8988T (cell line): ENCODE data around the gene RARRES1.

Experiments
- DNase-seq: peaks from one replicate; pipeline ENCODE4 v3.0.0; 2011

The RARRES1 gene

GRCh38 chr3:158763421-158763820 is 31.2 kb upstream of the RARRES1 start:
- no peak for DNase-seq

DNA sequence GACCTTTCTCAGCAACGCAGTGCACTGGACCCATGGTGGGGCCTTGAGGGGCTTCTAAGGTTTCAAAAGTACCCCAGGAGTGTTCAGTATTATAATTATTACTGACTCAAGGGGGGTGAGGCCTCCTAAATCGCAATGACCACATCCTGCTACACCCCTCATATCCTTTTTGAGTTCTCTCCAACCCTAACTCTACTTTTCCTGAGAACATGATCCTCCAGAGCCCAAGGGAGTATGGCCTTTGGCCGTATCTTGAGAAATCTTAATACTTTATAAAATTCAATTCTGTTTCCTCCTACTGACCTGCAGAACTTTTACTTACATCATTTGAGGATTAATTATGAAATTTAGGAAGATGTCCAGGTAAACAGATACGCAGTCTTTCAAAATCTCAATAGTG is 30.4 kb upstream of the RARRES1 start:
- no peak for DNase-seq

GRCh38 chr3:158761350-158761749 is 29.1 kb upstream of the RARRES1 start:
- no peak for DNase-seq

DNA sequence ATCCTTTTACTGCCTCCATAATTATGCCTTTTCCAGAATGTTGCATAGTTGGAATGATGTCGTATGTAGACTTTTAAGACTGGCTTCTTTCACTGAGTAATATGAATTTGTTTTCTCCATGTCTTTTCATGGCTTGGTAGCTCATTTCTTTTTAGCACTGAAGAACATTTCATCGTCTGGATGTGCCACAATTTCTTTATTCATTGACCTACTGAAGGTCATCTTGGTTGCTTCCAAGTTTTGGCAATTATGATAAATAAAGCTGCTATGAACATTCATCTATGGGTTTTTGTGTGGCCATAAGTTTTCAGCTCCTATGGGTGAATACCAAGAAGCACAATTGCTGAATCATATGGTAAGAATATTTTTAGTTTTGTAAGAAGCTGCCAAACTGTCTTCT is 23.2 kb upstream of the RARRES1 start:
- no peak for DNase-seq

DNA sequence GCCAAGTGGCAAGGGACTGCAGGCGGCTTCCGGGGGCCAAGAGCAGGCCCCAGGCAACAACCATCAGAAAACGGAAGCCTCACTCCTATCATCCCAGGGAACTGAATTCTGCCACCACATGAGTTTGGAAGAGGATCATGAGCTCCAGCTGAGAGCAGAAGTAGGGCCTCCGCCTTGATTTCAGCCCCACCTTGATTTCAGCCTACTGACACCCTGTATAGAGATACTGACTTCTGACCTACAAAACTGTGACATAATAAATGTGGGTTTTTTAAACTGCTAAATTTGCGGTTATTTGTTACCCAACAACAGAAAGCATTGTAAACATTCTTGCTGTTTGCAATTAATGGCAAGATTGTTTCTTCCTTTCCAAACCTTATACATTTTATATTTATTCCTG is 21.6 kb upstream of the RARRES1 start:
- DNase-seq = no peak

GRCh38 chr3:158751316-158751715 is 19.1 kb upstream of the RARRES1 start:
- DNase-seq = no peak

DNA sequence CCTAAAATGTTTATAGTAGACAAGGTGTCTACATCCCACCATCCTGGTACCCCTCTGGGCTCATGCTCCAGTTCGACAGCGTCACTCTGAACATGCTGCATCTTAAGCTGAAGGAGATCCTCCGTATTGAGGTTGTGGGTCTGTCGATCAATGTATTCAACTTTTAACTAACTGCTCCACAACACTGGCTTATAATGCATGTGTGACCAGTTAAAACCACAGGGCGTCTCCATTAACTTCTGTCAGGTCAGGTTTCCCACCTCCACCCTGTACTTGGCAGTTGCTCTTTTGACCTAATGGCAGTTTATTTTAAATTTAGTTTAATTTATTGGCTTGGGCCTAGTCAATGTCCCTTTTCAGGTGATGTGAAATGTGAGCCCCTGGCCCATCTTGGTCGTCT is 17.8 kb upstream of the RARRES1 start:
- no peak for DNase-seq

DNA sequence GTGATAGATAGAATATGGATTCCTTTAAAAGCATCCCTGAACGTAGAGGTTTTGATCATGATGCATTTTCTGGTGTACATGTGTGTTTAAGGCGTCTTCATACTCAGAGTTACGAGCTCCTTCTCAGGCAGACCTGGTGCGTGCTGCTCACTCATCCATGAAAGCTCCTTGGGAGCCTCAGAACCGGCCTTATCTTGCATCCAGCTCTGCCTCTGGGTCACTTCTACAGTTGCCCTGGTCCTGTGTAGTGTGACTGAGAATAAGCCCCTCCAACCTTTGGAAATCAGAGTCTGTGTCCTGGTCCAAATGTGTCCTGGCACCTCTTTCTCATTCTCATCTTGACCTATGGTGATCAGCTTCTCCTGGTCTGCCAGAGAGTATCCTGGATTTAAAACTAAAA is 17.3 kb upstream of the RARRES1 start:
- DNase-seq = no peak

GRCh38 chr3:158748237-158748828 is 16.1 kb upstream of the RARRES1 start:
- DNase-seq = no peak

DNA sequence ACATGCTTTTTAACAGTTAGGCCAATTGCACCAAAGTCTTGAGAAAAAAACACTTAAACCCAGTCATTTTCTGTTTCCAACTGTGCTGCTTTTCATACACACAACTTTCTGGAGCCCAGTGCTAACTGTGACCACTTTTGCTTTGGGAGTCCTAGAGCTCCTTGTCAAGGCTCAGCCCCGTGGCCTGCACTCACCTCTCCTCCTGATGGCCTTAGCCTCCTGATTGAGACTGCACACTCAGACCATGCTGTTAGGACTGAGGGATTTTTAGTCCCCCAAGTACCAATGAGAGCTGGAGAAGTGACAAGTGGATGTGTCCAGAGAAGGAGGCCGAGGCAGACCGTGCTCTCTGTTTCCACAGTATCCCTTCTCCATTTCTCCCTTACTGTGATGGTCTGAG is 15.2 kb upstream of the RARRES1 start:
- DNase-seq = no peak

DNA sequence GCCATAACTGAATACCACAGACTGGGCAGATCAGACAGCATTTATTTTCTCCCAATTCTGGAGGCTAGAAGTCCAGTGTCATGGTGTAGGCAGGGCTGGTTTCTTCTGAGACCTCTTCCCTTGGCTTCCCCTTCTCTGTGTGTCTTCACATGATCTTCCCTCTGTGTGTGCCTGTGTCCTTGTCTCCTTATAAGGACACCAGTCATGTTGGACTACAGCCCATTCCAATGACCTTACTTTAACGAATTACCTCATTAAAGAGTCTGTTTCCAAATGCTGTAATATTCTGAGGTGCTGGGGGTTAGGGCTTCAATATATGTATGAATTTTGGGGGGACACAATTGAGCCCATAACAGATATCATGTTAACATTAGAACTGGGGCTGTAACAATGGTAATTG is 13.3 kb upstream of the RARRES1 start:
- DNase-seq = no peak

DNA sequence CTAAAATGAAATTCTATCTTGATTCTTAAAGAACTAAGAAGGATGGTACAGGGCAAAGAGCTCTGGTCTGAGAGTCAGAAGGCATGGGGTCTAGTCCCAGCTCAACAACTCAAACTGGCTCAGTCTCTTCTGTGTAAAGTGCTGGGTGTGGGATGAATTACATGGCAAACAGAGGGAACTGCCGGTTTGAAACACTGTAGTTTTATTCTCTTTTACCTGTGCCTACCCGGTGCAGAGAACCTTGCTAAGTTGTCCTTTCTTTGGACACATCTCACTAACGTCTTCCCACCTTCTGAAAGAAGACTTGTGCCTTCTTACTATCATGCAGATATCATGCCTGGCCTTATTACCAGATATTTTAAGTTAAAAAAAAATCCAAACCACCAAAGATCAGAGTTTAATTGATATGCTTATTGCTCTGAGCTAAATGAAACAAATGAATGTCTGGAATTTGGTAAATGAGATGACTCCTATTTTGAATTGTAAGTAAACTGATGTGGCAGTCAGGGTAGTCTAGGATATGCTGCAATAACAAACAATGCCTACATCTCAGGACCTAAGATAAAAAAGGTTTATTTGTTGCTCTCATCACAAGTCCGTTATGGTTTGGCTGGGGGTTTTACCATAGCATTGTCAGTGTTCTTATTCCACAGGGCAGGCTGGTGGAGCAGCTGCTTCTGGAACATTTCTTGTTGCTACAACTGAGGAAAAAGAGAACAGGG is 12.5 kb upstream of the RARRES1 start:
- DNase-seq = no peak

GRCh38 chr3:158743664-158744566 is 11.7 kb upstream of the RARRES1 start:
- no peak for DNase-seq

DNA sequence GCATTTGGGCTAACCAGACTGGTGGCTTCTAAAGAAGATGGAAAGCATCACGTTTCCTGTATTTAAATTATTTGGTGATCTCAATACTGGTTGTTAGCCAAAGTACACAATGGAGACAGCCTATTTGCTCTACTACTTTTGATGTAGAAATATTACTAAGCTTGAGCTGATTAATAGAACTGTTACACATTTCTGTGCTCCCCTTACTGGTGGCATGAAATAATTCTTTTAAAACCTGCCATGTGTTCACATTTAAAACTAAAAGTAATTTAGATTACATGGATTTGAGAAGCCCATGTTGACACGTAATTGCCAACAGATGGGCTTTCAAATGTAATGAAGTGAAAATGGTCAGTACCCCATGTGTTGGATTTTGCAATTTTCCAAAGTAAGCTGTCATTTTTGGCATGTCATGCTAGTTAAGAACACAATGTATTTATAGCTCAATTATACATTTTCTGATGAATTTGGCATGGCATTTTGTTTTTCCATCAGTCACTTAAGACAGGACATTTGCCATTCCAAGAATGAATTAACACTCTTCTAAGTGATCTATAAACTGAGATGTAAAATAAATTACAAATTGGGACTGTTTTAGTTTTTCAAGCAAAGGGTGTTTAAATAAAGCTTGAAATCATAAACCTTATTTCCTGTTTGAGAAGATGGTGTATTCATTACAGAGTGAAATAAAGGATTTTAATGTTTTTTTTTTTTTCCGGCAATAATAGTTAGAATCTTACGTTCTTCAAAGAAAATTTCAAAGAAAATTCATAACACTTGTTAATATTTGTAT is 10.8 kb upstream of the RARRES1 start:
- DNase-seq = no peak

GRCh38 chr3:158739661-158740060 is 7.4 kb upstream of the RARRES1 start:
- no peak for DNase-seq

DNA sequence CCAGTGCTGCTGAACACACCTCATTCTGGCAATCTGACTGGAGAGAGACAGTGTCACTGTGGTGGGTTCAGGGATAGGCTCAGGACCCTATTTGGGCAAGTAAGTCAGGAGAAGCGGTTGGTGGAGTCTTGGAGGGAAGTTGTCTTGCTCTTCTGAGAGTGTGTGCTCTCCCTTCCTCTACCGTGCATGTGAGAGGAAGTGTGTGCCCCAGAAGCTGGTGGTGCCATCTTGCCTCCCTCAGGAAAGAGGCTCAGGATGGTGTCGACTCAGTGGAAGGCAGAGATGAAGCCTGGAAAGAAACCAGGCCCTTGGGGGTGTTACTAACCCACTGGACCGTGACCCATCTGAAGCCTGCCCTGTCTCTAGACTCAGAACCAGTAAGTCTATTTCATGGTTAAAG is 6.8 kb upstream of the RARRES1 start:
- no peak for DNase-seq

GRCh38 chr3:158738653-158739052 is 6.4 kb upstream of the RARRES1 start:
- DNase-seq = no peak

GRCh38 chr3:158737976-158738615 is 5.8 kb upstream of the RARRES1 start:
- DNase-seq = no peak

- no peak for DNase-seq
Measured at GRCh38 chr3:158737410-158737809, 5.2 kb upstream of the RARRES1 start.

DNA sequence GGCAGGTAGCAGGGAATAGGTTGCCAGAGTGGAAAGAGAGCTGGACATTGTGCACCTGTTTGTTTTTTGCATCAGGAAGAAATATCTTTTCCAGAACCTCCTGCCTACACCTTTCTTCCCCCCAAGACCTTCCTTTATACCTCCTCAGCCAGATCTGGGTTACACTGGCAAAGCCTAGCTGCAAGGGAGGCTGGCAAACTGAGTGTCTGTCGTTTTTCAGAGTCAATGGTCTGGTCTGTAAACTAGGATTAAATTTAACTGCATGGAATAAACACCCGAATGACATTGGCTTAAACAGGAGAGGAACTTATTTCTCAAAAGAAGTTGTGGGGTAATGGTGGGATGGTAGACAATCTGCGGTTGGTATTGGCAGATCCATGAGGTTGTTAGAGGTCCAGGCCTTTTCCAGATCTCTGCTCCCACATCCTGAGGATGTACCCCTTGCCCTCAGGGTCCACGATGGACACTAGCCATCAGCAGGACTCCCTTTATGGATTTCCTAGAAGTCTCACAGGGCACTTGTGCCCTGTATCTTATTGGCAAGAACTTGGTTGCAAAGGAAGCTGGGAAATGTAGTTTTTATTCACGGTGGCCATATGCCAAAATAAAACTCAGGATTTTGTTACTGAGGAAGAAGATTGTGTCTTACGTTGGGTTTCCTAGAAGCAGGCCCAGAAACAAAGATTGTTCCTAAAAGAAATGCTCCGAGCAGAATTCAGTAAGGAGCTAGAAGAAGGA is 3.2 kb upstream of the RARRES1 start:
- no peak for DNase-seq

DNA sequence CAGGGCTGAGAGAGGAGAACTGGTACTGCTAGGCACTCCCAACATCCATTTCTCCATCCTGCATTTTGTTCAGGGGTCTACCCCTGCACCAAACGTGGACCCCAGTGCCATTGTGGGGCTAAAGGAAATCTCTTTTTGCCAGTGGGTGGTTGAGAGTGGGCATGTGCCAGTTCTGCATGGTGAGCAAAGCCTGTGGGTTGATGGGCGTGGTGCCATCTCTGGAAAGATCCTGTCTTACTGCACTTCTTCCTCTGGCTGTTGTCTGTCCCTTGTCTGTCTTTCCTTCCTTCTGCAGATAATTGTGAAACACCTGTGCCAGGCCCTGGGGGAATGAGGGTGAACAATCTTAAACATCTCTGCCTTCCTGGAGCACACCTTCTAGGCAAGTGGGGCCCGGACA is 1.4 kb upstream of the RARRES1 start:
- DNase-seq = no peak

- no peak for DNase-seq
Measured at GRCh38 chr3:158732856-158733200, 571 bp upstream of the RARRES1 start.
